Osteocyte (in vitro differentiated cells): Measurements from ENCODE around the gene DOC2B. TPM values are rescaled to one million over a fixed set of nuclear protein-coding genes. Genes with fewer than 3 reads are reported as not detected.

Experiments used
- DNase-seq: peaks from one replicate; pipeline ENCODE4 v3.0.0; 2021; ENCODE audit warnings: mixed read lengths; ENCODE audit not compliant: unreplicated experiment; ENCODE audit errors: extremely low spot score
- H3K27ac Mint-ChIP-seq: one replicate; pipeline ENCODE4 v1.8.0; 2021; ENCODE audit warnings: mild to moderate bottlenecking, mixed read lengths; ENCODE audit not compliant: unreplicated experiment
- H3K27me3 Mint-ChIP-seq: one replicate; pipeline ENCODE4 v1.8.0; 2021; ENCODE audit warnings: mixed read lengths; ENCODE audit not compliant: unreplicated experiment
- H3K36me3 Mint-ChIP-seq: one replicate; pipeline ENCODE4 v1.8.0; 2021; ENCODE audit warnings: mixed read lengths; ENCODE audit not compliant: unreplicated experiment
- H3K4me1 Mint-ChIP-seq: one replicate; pipeline ENCODE4 v1.8.0; 2021; ENCODE audit warnings: mixed read lengths; ENCODE audit not compliant: unreplicated experiment
- H3K4me3 Mint-ChIP-seq: one replicate; pipeline ENCODE4 v1.8.0; 2021; ENCODE audit warnings: mild to moderate bottlenecking, moderate library complexity, mixed read lengths; ENCODE audit not compliant: unreplicated experiment
- H3K9me3 Mint-ChIP-seq: one replicate; pipeline ENCODE4 v1.8.0; 2021; ENCODE audit warnings: mixed read lengths; ENCODE audit not compliant: unreplicated experiment
- total RNA-seq: library from RNA; stranded (reverse); gene quantifications from 2 replicates; pipeline ENCODE4 v1.2.1, GENCODE V29; 2021
- TF ChIP-seq, protein P1 (sequence below): fragments of 200-600 bp; sonication (generic); IDR thresholded peaks from 2 replicates; pipeline ENCODE4 v1.5.0; 2021; ENCODE audit warnings: antibody characterized with exemption, mild to moderate bottlenecking, moderate library complexity

Gene DOC2B
- total RNA-seq, 1 donor from 2014 or later = not detected

- H3K27ac Mint-ChIP-seq = no peak overlapping the region
- H3K36me3 Mint-ChIP-seq = no peaks in the 10 kb centered on the region
- TF ChIP-seq, protein P1, sequence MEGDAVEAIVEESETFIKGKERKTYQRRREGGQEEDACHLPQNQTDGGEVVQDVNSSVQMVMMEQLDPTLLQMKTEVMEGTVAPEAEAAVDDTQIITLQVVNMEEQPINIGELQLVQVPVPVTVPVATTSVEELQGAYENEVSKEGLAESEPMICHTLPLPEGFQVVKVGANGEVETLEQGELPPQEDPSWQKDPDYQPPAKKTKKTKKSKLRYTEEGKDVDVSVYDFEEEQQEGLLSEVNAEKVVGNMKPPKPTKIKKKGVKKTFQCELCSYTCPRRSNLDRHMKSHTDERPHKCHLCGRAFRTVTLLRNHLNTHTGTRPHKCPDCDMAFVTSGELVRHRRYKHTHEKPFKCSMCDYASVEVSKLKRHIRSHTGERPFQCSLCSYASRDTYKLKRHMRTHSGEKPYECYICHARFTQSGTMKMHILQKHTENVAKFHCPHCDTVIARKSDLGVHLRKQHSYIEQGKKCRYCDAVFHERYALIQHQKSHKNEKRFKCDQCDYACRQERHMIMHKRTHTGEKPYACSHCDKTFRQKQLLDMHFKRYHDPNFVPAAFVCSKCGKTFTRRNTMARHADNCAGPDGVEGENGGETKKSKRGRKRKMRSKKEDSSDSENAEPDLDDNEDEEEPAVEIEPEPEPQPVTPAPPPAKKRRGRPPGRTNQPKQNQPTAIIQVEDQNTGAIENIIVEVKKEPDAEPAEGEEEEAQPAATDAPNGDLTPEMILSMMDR = no peak
- no peak overlapping the region for H3K4me3 Mint-ChIP-seq
- H3K27me3 Mint-ChIP-seq = peaks cover 20% of the 10 kb centered on the region
- peak; percentile 25 for DNase-seq
- no peaks in the 10 kb centered on the region for H3K9me3 Mint-ChIP-seq
- H3K4me1 Mint-ChIP-seq = no peaks in the 10 kb centered on the region
These were observed 31.4 kb downstream of the DOC2B start for GRCh38 chr17:149897-150584.

- no peaks in the 10 kb centered on the region for H3K9me3 Mint-ChIP-seq
- DNase-seq = peak; percentile 46
- no peak overlapping the region for H3K4me3 Mint-ChIP-seq
- peaks cover 20% of the 10 kb centered on the region for H3K27me3 Mint-ChIP-seq
- H3K36me3 Mint-ChIP-seq = no peaks in the 10 kb centered on the region
- TF ChIP-seq, protein P1 = no peak
- H3K27ac Mint-ChIP-seq = no peak overlapping the region
- no peaks in the 10 kb centered on the region for H3K4me1 Mint-ChIP-seq
These were observed 32.2 kb downstream of the DOC2B start for GRCh38 chr17:149231-149630.

DNA sequence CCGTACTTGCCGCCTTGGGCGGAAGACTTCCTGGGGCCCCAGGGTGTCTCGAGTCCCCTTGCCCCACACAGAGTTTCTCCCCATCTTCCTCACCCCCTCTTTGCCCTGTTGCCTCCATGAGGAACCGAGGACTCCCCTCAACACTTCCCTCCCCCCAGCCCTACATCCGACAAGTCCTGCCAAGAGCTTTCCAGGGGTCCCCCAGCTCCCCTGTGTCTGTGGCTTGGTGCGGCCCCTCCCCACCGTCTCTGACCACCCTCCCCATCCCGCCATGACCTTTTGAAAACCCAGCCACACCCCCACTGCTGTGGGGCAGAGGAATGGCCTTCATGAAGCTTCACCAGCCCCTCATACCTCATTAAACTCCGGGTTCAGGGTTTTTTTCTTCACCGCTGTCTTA is 32.7 kb downstream of the DOC2B start:
- Mint-ChIP-seq H3K27ac (no peak overlapping the region), H3K9me3 (no peaks in the 10 kb centered on the region)
- no peak for DNase-seq

GRCh38 chr17:147796-148740 is 33.4 kb downstream of the DOC2B start:
- Mint-ChIP-seq H3K4me3 (no peak overlapping the region), H3K27ac (no peak overlapping the region), H3K4me1 (peaks cover 2% of the 10 kb centered on the region), H3K27me3 (peaks cover 18% of the 10 kb centered on the region), H3K9me3 (no peaks in the 10 kb centered on the region), H3K36me3 (no peaks in the 10 kb centered on the region)
- TF ChIP-seq, protein P1 = no peak
- DNase-seq = peak; percentile 76

More for the DNA sequence above, 32.7 kb downstream of the DOC2B start:
- H3K36me3 Mint-ChIP-seq = no peaks in the 10 kb centered on the region
- TF ChIP-seq, protein P1 = no peak
- H3K4me1 Mint-ChIP-seq = no peaks in the 10 kb centered on the region
- H3K27me3 Mint-ChIP-seq = peaks cover 18% of the 10 kb centered on the region
- H3K4me3 Mint-ChIP-seq = no peak overlapping the region
